ENCODE measurements around the gene PANX3.

GRCh38 chr11:124592627-124593026 is 18.6 kb upstream of the PANX3 start:
- TF ChIP-seq CTCF (IDR thresholded peaks at IDR 0.05; ENCODE audit: insufficient read depth, low read length, poor library complexity, severe bottlenecking) (no peak), EZH2phosphoT487 (conservative IDR thresholded peaks at IDR 0.05; ENCODE audit: low read length) (no peak)
